Measurements from ENCODE around the gene DYNC1H1.

- TF ChIP-seq CTCF (IDR thresholded peaks at IDR 0.05; ENCODE audit: poor library complexity, severe bottlenecking) (no peak), POLR2AphosphoS5 (IDR thresholded peaks at IDR 0.05) (no peak), MXI1 (conservative IDR thresholded peaks at IDR 0.05; ENCODE audit: poor library complexity, severe bottlenecking) (no peak), EZH2 (IDR thresholded peaks at IDR 0.05; ENCODE audit: borderline replicate concordance, insufficient read depth, low read length, poor library complexity, severe bottlenecking) (no peak), SMC3 (conservative IDR thresholded peaks at IDR 0.05; ENCODE audit: poor library complexity) (no peak)
Measured at GRCh38 chr14:102044566-102044965, 80.2 kb downstream of the DYNC1H1 start.
